CMK (cell line): ENCODE results near the gene MYL3.
"Not testable (repeated sequence)": the region's sequence is repeated elsewhere in the genome, so short reads cannot be mapped to it uniquely, and the experiment has no call there.

Experiments
- DNase-seq: peaks from one replicate; pipeline ENCODE4 v3.0.0-alpha.2; 2010; ENCODE audit warnings: low read depth

MYL3 gene

DNA sequence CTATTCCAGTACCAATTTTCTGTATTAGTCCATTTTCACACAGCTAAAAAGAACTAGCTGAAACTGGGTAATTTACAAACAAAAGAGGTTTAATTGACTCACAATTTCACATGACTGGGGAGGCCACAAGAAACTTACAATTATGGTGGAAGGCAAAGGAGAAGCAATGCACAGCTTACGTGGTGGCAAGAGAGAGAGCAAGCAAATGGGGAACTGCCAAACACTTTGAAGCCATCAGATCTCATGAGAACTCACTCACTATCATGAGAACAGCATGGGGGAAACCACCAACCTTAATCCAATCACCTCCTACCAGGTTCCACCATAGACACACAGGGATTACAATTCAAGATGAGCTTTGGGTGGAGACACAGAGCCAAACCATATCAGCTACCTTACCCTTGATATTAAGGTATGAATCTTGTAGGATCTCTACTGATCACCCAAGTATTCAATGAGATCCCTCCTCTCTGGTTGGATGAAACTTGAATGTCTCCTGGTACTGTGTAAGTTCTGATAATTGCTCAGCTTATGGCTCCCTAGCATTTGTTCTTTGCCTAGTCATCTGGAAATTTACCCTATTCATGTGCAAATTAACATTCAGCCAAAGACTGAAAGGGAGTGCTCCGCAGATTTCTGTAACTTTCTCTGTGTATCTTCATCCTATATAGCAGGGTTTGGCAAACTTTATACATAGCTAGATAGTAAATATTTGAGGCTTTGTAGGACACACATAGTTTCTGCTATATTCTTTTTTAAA lies 38.9 kb downstream of the MYL3 start:
- DNase-seq = no peak

DNA sequence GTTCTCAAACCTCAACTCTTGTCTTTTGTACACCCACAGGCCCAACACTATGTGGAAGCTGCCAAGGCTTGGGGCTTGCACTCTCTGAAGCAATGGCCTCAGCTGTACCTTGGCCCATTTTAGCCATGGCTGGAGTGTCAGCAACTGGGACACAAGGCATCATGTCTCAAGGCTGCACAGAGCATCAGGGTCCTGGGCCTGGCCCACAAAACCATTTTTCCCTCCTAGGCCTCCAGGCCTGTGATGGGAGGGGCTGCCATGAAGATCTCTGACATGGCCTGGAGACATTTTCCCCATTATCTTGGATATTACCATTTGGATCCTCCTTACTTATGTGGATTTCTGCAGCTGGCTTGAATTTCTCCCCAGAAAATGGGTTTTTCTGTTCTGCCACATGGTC lies 39.9 kb downstream of the MYL3 start:
- not testable (repeated sequence) for DNase-seq

DNA sequence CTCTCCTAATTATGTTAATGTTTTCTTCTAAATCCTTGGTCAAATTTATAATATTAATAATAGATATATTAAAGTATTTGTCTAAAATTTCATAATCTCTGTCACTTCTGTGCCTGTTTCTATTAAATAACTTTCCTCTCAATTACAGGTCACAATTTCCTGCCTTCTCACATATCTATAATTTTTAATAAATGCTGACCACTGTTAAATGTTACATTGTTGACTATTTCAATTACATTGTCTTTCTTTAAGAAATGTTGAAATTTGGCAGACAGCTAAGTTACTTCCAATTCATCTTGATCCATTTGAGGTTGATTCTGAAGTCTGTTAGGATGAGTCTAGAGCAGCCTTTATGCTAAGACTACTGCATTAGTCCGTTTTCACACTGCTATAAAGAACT lies 41.7 kb downstream of the MYL3 start:
- DNase-seq = no peak

DNA sequence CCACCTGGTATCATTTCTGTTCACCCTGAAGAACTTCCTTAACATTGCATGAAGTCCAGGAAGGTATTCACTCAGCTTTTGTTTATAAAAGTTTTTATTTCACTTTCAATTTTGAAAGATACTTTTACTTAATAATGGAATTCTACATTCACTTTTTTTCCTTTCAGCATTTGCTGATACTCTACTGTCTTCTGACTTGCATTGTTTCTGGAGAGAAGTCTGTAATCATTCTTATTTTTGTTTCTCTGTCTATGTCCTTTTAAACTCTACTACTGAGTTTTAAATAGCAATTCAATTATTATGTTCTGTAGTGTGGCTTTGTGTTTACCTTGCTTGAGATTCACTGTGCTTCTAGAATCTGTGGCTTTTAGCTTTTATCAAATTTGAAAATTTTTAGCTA lies 42.4 kb downstream of the MYL3 start:
- DNase-seq = no peak

DNA sequence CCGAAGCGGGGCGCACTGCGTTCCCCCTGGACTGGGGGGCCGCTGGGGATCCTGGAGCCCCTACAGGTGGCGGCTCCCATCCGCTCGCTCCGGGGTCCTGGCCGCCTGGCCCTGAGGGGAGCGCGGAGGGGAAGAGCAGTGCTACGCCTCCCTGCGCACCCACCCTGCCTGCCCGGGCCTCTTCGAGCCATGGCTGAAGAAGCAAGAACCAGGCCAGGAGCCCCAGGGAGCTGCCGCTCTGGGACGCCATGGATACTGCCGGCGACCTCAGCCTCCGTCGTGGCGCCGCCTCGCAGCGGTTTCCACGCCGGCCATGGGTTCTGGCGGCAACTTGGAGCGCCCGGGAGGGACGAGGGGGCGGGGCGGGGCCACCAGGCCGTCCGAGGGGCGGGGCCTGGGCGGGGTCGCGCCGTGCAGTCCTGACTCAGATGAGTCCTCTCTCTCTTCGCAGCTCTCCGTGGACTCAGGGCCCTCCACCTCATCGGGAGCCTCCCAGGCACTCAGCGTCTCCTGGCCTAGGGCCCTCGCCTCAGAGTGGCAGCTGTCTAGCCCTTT lies 50.9 kb downstream of the MYL3 start:
- no peak for DNase-seq

DNA sequence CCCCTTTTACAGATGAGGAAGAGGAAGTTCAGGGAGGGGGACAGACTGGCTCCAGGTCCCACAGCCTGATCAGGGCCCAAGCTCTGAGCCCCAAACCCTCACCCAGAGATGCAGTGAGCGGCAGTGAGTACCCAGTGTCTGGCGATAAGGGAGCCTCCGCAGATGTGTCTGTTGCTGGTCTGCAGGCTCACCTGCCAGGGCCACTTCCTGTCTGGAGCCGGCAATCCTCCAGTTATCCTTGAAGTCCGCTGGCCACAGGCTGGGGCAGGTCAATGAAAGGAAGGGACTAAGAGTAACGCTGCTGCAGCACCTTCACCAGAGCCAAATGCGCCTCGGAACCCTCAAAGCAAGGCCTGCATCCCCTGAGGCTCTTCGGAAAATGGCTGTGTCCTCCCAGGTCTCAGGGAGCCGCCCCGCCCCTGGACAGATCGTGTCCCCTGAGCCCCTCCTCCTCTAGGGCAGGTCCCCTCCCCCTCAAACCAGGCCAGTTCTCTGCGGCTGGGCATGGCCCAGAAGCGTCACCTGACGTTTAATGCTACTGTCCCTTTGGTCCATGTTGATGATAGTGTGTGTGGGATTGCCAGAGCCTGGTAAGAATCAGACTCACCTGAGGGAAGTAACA lies 51.5 kb downstream of the MYL3 start:
- DNase-seq = no peak

DNA sequence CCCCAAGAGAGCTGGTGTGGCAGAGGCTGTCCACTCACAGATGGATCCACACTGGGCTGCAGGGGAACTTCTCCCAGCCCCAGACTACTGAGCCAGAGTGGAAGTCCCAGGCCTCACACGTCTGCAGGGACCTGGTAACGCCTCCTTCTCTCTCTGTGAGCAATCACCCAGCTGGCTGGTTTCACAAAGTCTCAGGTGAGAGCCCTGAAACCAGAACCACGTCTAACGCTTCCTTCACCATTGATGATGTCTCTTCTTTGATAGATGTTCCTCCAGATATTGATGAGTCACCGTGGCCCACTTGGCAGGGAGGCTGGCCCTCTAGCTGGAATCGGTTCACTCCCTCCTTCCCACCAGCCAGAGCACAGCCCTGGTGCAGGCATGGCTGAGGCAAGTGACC lies 54.5 kb downstream of the MYL3 start:
- DNase-seq = not testable (repeated sequence)
